Naive B cell (primary cell): ENCODE measurements around the gene WEE1. TPM values are rescaled to one million over a fixed set of nuclear protein-coding genes. Genes with fewer than 3 reads are reported as not detected.

Source experiments
- ATAC-seq, 2 donors: fragments of 150-1000 bp; cut with Tn5 transposase; 2 replicates each; pipeline ENCODE4 v1.10.0; 2021; ENCODE audit warnings: low read depth in 2 of 2, mild to moderate bottlenecking in 2 of 2, moderate library complexity in 2 of 2
- DNase-seq: peaks from one replicate; pipeline ENCODE4 v3.0.0; 2022
- H3K27ac Mint-ChIP-seq, 6 donors: one replicate each; pipeline ENCODE4 v1.8.0; 2020 to 2022; ENCODE audit warnings: mild to moderate bottlenecking in 6 of 6, mixed read lengths in 6 of 6, moderate library complexity in 5 of 6, inconsistent platforms in 2 of 6
- H3K27me3 Mint-ChIP-seq, 3 donors: one replicate each; pipeline ENCODE4 v1.8.0; 2021 to 2022; ENCODE audit warnings: mixed read lengths in 3 of 3, mild to moderate bottlenecking in 1 of 3
- H3K36me3 Mint-ChIP-seq, 2 donors: one replicate each; pipeline ENCODE4 v1.8.0; 2020 to 2022; ENCODE audit warnings: mixed read lengths in 2 of 2, inconsistent platforms in 1 of 2, mild to moderate bottlenecking in 1 of 2
- H3K4me1 Mint-ChIP-seq, 3 donors: one replicate each; pipeline ENCODE4 v1.8.0; 2020 to 2022; ENCODE audit warnings: mixed read lengths in 3 of 3, inconsistent platforms in 1 of 3, mild to moderate bottlenecking in 1 of 3, moderate library complexity in 1 of 3
- H3K4me3 Mint-ChIP-seq, 8 donors: one replicate each; pipeline ENCODE4 v1.8.0; 2020 to 2022; ENCODE audit warnings: mild to moderate bottlenecking in 8 of 8, mixed read lengths in 8 of 8, moderate library complexity in 8 of 8, inconsistent platforms in 2 of 8
- H3K9me3 Mint-ChIP-seq, 7 donors: one replicate each; pipeline ENCODE4 v1.8.0; 2020 to 2022; ENCODE audit warnings: mixed read lengths in 7 of 7, mild to moderate bottlenecking in 5 of 7, inconsistent platforms in 2 of 7, moderate library complexity in 1 of 7
- polyA plus RNA-seq, 6 donors: library from polyadenylated mRNA; unstranded; fragments of 300-500 nt; fragmentation: Illumina TruSeq; gene quantifications; one replicate each; pipeline ENCODE4 v1.2.3, GENCODE V29; 2021; ENCODE audit warnings: low read depth in 6 of 6

WEE1 gene
- 10 to 100 TPM in 5 of 6 donors, 1 to 10 TPM in 1; 9.6 to 20.6 (median 16.2) TPM for polyA plus RNA-seq

GRCh38 chr11:9573052-9573774 is at the start of gene WEE1:
TSS of gene WEE1 (plus strand) at chr11:9573670. CDS start at chr11:9573934, 264 bp downstream.
- Mint-ChIP-seq H3K36me3 (peaks cover 0 to 6% of the 10 kb centered on the region in 2 donors), H3K4me1 (peaks cover 39 to 50% (median 46%) of the 10 kb centered on the region in 3 donors), H3K9me3 (no peaks in the 10 kb centered on the region), H3K4me3 (peak within 1 kb of the TSS; percentile 93 to 97 (median 95)), H3K27ac (peak within 1 kb of the TSS; percentile 64 to 97 (median 90)), H3K27me3 (no peaks in the 10 kb centered on the region)
- peak; percentile 86 to 87 for ATAC-seq
- DNase-seq: peak; percentile 98

- no peaks in the 10 kb centered on the region for H3K9me3 Mint-ChIP-seq
- no peak for DNase-seq
- no peak overlapping the region for H3K27ac Mint-ChIP-seq
- H3K36me3 Mint-ChIP-seq: peaks cover 13 to 16% of the 10 kb centered on the region in 2 donors
- H3K4me1 Mint-ChIP-seq: no peaks in the 10 kb centered on the region
- H3K4me3 Mint-ChIP-seq: no peak overlapping the region
- no peak for ATAC-seq
- no peaks in the 10 kb centered on the region for H3K27me3 Mint-ChIP-seq
Observed at GRCh38 chr11:9524001-9524400, 49.5 kb upstream of the WEE1 start.

- H3K4me3 Mint-ChIP-seq: no peak overlapping the region
- H3K4me1 Mint-ChIP-seq: no peaks in the 10 kb centered on the region
- peaks cover 11 to 13% of the 10 kb centered on the region in 2 donors for H3K36me3 Mint-ChIP-seq
- DNase-seq (no peak), ATAC-seq (no peak)
- peak overlapping the region in 1 of 6 donors; percentile 21 for H3K27ac Mint-ChIP-seq
- no peaks in the 10 kb centered on the region for H3K9me3 Mint-ChIP-seq
- no peaks in the 10 kb centered on the region for H3K27me3 Mint-ChIP-seq
Observed at GRCh38 chr11:9525116-9525515, 48.4 kb upstream of the WEE1 start.

- DNase-seq (no peak), ATAC-seq (no peak)
- Mint-ChIP-seq H3K27me3 (no peaks in the 10 kb centered on the region), H3K36me3 (peaks cover 6 to 7% of the 10 kb centered on the region in 2 donors), H3K4me1 (no peaks in the 10 kb centered on the region), H3K27ac (no peak overlapping the region), H3K4me3 (no peak overlapping the region), H3K9me3 (no peaks in the 10 kb centered on the region)
Observed at GRCh38 chr11:9527481-9528135, 45.9 kb upstream of the WEE1 start.

- Mint-ChIP-seq H3K36me3 (peaks cover 6 to 7% of the 10 kb centered on the region in 2 donors), H3K27ac (no peak overlapping the region), H3K4me1 (no peaks in the 10 kb centered on the region), H3K9me3 (no peaks in the 10 kb centered on the region), H3K4me3 (no peak overlapping the region), H3K27me3 (no peaks in the 10 kb centered on the region)
- no peak for ATAC-seq
- no peak for DNase-seq
Observed at GRCh38 chr11:9528136-9528501, 45.4 kb upstream of the WEE1 start.

GRCh38 chr11:9528573-9529333 is 44.7 kb upstream of the WEE1 start:
- Mint-ChIP-seq H3K27me3 (no peaks in the 10 kb centered on the region), H3K9me3 (no peaks in the 10 kb centered on the region), H3K4me1 (no peaks in the 10 kb centered on the region), H3K36me3 (peaks cover 6 to 7% of the 10 kb centered on the region in 2 donors), H3K4me3 (no peak overlapping the region), H3K27ac (no peak overlapping the region)
- DNase-seq (no peak), ATAC-seq (no peak)

- Mint-ChIP-seq H3K27me3 (no peaks in the 10 kb centered on the region), H3K9me3 (no peaks in the 10 kb centered on the region), H3K36me3 (peaks cover 6 to 7% of the 10 kb centered on the region in 2 donors), H3K27ac (no peak overlapping the region), H3K4me1 (no peaks in the 10 kb centered on the region), H3K4me3 (no peak overlapping the region)
- DNase-seq (no peak), ATAC-seq (no peak)
Observed at GRCh38 chr11:9529334-9529650, 44.2 kb upstream of the WEE1 start.

GRCh38 chr11:9530020-9530621 is 43.3 kb upstream of the WEE1 start:
- Mint-ChIP-seq H3K36me3 (peaks cover 6 to 7% of the 10 kb centered on the region in 2 donors), H3K27ac (peak overlapping the region in 1 of 6 donors; percentile 39), H3K4me1 (peaks cover 0 to 4% (median 0%) of the 10 kb centered on the region in 3 donors), H3K9me3 (no peaks in the 10 kb centered on the region), H3K4me3 (peak overlapping the region in 1 of 8 donors; percentile 41), H3K27me3 (no peaks in the 10 kb centered on the region)
- ATAC-seq: no peak
- DNase-seq: no peak

GRCh38 chr11:9530901-9531625 is 42.4 kb upstream of the WEE1 start:
- H3K9me3 Mint-ChIP-seq: no peaks in the 10 kb centered on the region
- ATAC-seq: no peak
- no peak for DNase-seq
- H3K4me3 Mint-ChIP-seq: peak overlapping the region in 1 of 8 donors; percentile 61
- H3K4me1 Mint-ChIP-seq: peaks cover 0 to 7% (median 0%) of the 10 kb centered on the region in 3 donors
- peak overlapping the region in 2 of 6 donors; percentile 54 to 82 for H3K27ac Mint-ChIP-seq
- peaks cover 6 to 7% of the 10 kb centered on the region in 2 donors for H3K36me3 Mint-ChIP-seq
- no peaks in the 10 kb centered on the region for H3K27me3 Mint-ChIP-seq

GRCh38 chr11:9533058-9533457 is 40.4 kb upstream of the WEE1 start:
- Mint-ChIP-seq H3K9me3 (no peaks in the 10 kb centered on the region), H3K27ac (peak overlapping the region in 1 of 6 donors; percentile 52), H3K4me3 (no peak overlapping the region), H3K4me1 (peaks cover 0 to 7% (median 0%) of the 10 kb centered on the region in 3 donors), H3K27me3 (no peaks in the 10 kb centered on the region), H3K36me3 (no peaks in the 10 kb centered on the region)
- no peak for ATAC-seq
- DNase-seq: no peak

- Mint-ChIP-seq H3K9me3 (no peaks in the 10 kb centered on the region), H3K36me3 (no peaks in the 10 kb centered on the region), H3K4me1 (peaks cover 0 to 7% (median 0%) of the 10 kb centered on the region in 3 donors), H3K27ac (peak overlapping the region in 2 of 6 donors; percentile 13 to 75), H3K27me3 (no peaks in the 10 kb centered on the region), H3K4me3 (no peak overlapping the region)
- DNase-seq (no peak), ATAC-seq (no peak)
Observed at GRCh38 chr11:9533736-9534473, 39.6 kb upstream of the WEE1 start.

GRCh38 chr11:9535189-9535781 is 38.2 kb upstream of the WEE1 start:
- H3K27ac Mint-ChIP-seq: peak overlapping the region in 3 of 6 donors; percentile 32 to 77 (median 67)
- peak; percentile 73 to 83 for ATAC-seq
- no peaks in the 10 kb centered on the region for H3K36me3 Mint-ChIP-seq
- H3K4me1 Mint-ChIP-seq: peaks cover 0 to 7% (median 0%) of the 10 kb centered on the region in 3 donors
- DNase-seq: peak; percentile 69
- H3K9me3 Mint-ChIP-seq: no peaks in the 10 kb centered on the region
- H3K4me3 Mint-ChIP-seq: no peak overlapping the region
- no peaks in the 10 kb centered on the region for H3K27me3 Mint-ChIP-seq
